ENCODE data around the gene RAP1GAP2. TPM values are rescaled to one million over a fixed set of nuclear protein-coding genes. Genes with fewer than 3 reads are reported as not detected.
A peak's percentile ranks its signal among the peaks of the same experiment; 100 is the strongest.

The RAP1GAP2 gene
- total RNA-seq, 1 donor from 2014 or later, result 3.8 TPM

GRCh38 chr17:2758870-2759269 lies 37.4 kb upstream of the RAP1GAP2 start:
- no peaks in the 10 kb centered on the region for H3K79me2 ChIP-seq (ENCODE audit: low read depth)
- H3K27me3 ChIP-seq, result peaks cover 38% of the 10 kb centered on the region
- peaks cover 12% of the 10 kb centered on the region for H3F3A ChIP-seq (ENCODE audit: low read depth)
- no peaks in the 10 kb centered on the region for H3K36me3 ChIP-seq
- peaks cover 6% of the 10 kb centered on the region for H4K20me1 ChIP-seq (ENCODE audit: low read depth)
- no peaks in the 10 kb centered on the region for H3K36me3 Mint-ChIP-seq
- no peak overlapping the region for H3K4me3 Mint-ChIP-seq
- peaks cover 4% of the 10 kb centered on the region for H3K4me1 Mint-ChIP-seq
- H3K27me3 Mint-ChIP-seq (ENCODE audit: insufficient read depth, low read depth), result peaks cover 37% of the 10 kb centered on the region
- H3K4me3 ChIP-seq, result no peak overlapping the region
- no peak overlapping the region for H2AFZ ChIP-seq (replicated peaks)
- no peak overlapping the region for H3K9ac ChIP-seq
- no peaks in the 10 kb centered on the region for H3K4me1 ChIP-seq
- no peak overlapping the region for H3K27ac Mint-ChIP-seq
- no peak for TF ChIP-seq EZH2 (IDR thresholded peaks at IDR 0.05)
- TF ChIP-seq EZH2phosphoT487 (IDR thresholded peaks at IDR 0.05), result no peak
- TF ChIP-seq, protein P1, sequence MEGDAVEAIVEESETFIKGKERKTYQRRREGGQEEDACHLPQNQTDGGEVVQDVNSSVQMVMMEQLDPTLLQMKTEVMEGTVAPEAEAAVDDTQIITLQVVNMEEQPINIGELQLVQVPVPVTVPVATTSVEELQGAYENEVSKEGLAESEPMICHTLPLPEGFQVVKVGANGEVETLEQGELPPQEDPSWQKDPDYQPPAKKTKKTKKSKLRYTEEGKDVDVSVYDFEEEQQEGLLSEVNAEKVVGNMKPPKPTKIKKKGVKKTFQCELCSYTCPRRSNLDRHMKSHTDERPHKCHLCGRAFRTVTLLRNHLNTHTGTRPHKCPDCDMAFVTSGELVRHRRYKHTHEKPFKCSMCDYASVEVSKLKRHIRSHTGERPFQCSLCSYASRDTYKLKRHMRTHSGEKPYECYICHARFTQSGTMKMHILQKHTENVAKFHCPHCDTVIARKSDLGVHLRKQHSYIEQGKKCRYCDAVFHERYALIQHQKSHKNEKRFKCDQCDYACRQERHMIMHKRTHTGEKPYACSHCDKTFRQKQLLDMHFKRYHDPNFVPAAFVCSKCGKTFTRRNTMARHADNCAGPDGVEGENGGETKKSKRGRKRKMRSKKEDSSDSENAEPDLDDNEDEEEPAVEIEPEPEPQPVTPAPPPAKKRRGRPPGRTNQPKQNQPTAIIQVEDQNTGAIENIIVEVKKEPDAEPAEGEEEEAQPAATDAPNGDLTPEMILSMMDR (IDR thresholded peaks at IDR 0.05), result no peak
- peaks cover 2% of the 10 kb centered on the region for H3K9me3 Mint-ChIP-seq
- no peak overlapping the region for H3K27ac ChIP-seq
- H3K4me2 ChIP-seq, result no peak overlapping the region
- no peaks in the 10 kb centered on the region for H3K9me3 ChIP-seq (ENCODE audit: low read depth)
- DNase-seq (ENCODE audit: low spot score), result no peak

DNA sequence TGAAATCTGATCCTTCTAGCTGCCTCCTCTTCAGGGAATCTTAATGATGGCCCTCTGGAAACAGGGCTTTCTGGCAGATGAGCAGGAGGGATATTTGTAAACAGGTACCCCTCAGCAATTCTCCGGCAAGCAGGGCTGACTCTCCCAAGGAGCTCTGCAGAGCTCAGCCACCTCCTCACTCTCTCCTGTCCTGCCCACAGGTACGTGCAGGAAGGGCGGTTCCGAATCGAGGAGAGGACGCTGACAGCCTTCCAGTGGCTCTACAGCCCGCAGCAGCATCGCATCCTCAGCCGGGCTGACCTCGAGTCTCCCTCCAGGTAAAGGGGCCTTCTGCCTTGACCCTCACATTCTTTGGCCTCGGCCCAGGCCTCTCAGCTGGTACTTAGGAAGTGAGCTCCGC lies 26.1 kb upstream of the RAP1GAP2 start:
- Mint-ChIP-seq H3K9me3 (no peaks in the 10 kb centered on the region), H3K27ac (no peak overlapping the region), H3K4me3 (no peak overlapping the region), H3K27me3 (ENCODE audit: insufficient read depth, low read depth) (peaks cover 29% of the 10 kb centered on the region), H3K36me3 (no peaks in the 10 kb centered on the region), H3K4me1 (peaks cover 4% of the 10 kb centered on the region)
- H3K27me3 ChIP-seq, result peaks cover 3% of the 10 kb centered on the region
- H3K4me1 ChIP-seq, result no peaks in the 10 kb centered on the region
- no peaks in the 10 kb centered on the region for H3K36me3 ChIP-seq
- no peaks in the 10 kb centered on the region for H3K9me3 ChIP-seq (ENCODE audit: low read depth)
- no peak overlapping the region for H3K9ac ChIP-seq
- no peak overlapping the region for H3K4me2 ChIP-seq
- no peaks in the 10 kb centered on the region for H4K20me1 ChIP-seq (ENCODE audit: low read depth)
- DNase-seq (ENCODE audit: low spot score), result no peak
- H3K27ac ChIP-seq, result no peak overlapping the region
- TF ChIP-seq EZH2 (IDR thresholded peaks at IDR 0.05) (no peak), EZH2phosphoT487 (IDR thresholded peaks at IDR 0.05) (no peak)
- TF ChIP-seq, protein P1 (IDR thresholded peaks at IDR 0.05), result no peak
- H3K4me3 ChIP-seq, result no peak overlapping the region
- H2AFZ ChIP-seq (replicated peaks), result peak overlapping the region; percentile 45
- peaks cover under 1% of the 10 kb centered on the region for H3F3A ChIP-seq (ENCODE audit: low read depth)
- H3K79me2 ChIP-seq (ENCODE audit: low read depth), result no peaks in the 10 kb centered on the region

- H3K36me3 ChIP-seq, result no peaks in the 10 kb centered on the region
- H3K27me3 ChIP-seq, result peaks cover 24% of the 10 kb centered on the region
- no peak overlapping the region for H3K4me2 ChIP-seq
- no peaks in the 10 kb centered on the region for H3K9me3 ChIP-seq (ENCODE audit: low read depth)
- peaks cover 9% of the 10 kb centered on the region for H3K4me1 ChIP-seq
- no peak overlapping the region for H3K27ac ChIP-seq
- H3K9ac ChIP-seq, result no peak overlapping the region
- H3K4me3 Mint-ChIP-seq, result peak overlapping the region; percentile 84
- peaks cover 21% of the 10 kb centered on the region for H3F3A ChIP-seq (ENCODE audit: low read depth)
- H2AFZ ChIP-seq (replicated peaks), result no peak overlapping the region
- no peaks in the 10 kb centered on the region for H3K9me3 Mint-ChIP-seq
- no peak overlapping the region for H3K27ac Mint-ChIP-seq
- H3K4me1 Mint-ChIP-seq, result peaks cover 5% of the 10 kb centered on the region
- no peak overlapping the region for H3K4me3 ChIP-seq
- H3K27me3 Mint-ChIP-seq (ENCODE audit: insufficient read depth, low read depth), result peaks cover 46% of the 10 kb centered on the region
- TF ChIP-seq EZH2phosphoT487 (IDR thresholded peaks at IDR 0.05) (no peak), EZH2 (IDR thresholded peaks at IDR 0.05) (no peak)
- TF ChIP-seq, protein P1 (IDR thresholded peaks at IDR 0.05), result no peak
- no peaks in the 10 kb centered on the region for H3K36me3 Mint-ChIP-seq
- DNase-seq (ENCODE audit: low spot score), result no peak
- H3K79me2 ChIP-seq (ENCODE audit: low read depth), result no peaks in the 10 kb centered on the region
- no peaks in the 10 kb centered on the region for H4K20me1 ChIP-seq (ENCODE audit: low read depth)
Measured at GRCh38 chr17:2775206-2775605, 21.0 kb upstream of the RAP1GAP2 start.

Data from neural progenitor cell (in vitro differentiated cells).